Measurements from ENCODE around the gene OBP2A. TPM values are rescaled to one million over a fixed set of nuclear protein-coding genes. Genes with fewer than 3 reads are reported as not detected.

OBP2A gene
- total RNA-seq, 1 experiment from 2014 or later = not detected

- H3K4me1 ChIP-seq = no peaks in the 10 kb centered on the region
- BruUV-seq (replicated peaks) = no TSS peak
- no peak for DNase-seq
- ChIA-PET CTCF (no interaction called here), POLR2A (no interaction called here)
- intact Hi-C loops (cut with micrococcal nuclease; ENCODE audit: unreplicated experiment) = no loop called here
- H3K4me3 ChIP-seq (ENCODE audit: low read depth, low read length) = no peak overlapping the region
- H3K9me3 ChIP-seq = peaks cover 6% of the 10 kb centered on the region; the same call in 1 of the 2 replicates
- H3K36me3 ChIP-seq (ENCODE audit: control insufficient read depth, insufficient read depth, low read length) = peaks cover 3% of the 10 kb centered on the region; the same call in 1 of the 2 replicates
- Mint-ChIP-seq H3K9me3 (ENCODE audit: unreplicated experiment) (no peaks in the 10 kb centered on the region), H3K36me3 (ENCODE audit: insufficient read depth, unreplicated experiment) (peaks cover 11% of the 10 kb centered on the region), H3K27ac (ENCODE audit: unreplicated experiment) (no peak overlapping the region), H3K27me3 (ENCODE audit: insufficient read depth, unreplicated experiment) (peaks cover 6% of the 10 kb centered on the region), H3K4me1 (ENCODE audit: low read depth, unreplicated experiment) (no peaks in the 10 kb centered on the region), H3K4me3 (ENCODE audit: unreplicated experiment) (no peak overlapping the region)
- H3K27me3 ChIP-seq (replicated peaks; ENCODE audit: control insufficient read depth, insufficient read depth, low read length) = no peaks in the 10 kb centered on the region
- no peak for TF ChIP-seq CTCF (IDR thresholded peaks at IDR 0.05; ENCODE audit: insufficient read depth in 1 of 2, low read depth in 1 of 2, low read length in 1 of 2, severe bottlenecking in 1 of 2, unreplicated experiment in 1 of 2)
Measured at GRCh38 chr9:135509458-135509857, 36.5 kb upstream of the OBP2A start.

GRCh38 chr9:135512241-135512603 lies 33.7 kb upstream of the OBP2A start:
- no peak overlapping the region for H3K4me3 ChIP-seq (ENCODE audit: low read depth, low read length)
- POLR2A ChIA-PET = no interaction called here
- no TSS peak for BruUV-seq (replicated peaks)
- peak in 1 of 2 experiments; percentile 7 for DNase-seq
- Mint-ChIP-seq H3K36me3 (ENCODE audit: insufficient read depth, unreplicated experiment) (no peaks in the 10 kb centered on the region), H3K4me3 (ENCODE audit: unreplicated experiment) (no peak overlapping the region), H3K4me1 (ENCODE audit: low read depth, unreplicated experiment) (no peaks in the 10 kb centered on the region), H3K27ac (ENCODE audit: unreplicated experiment) (no peak overlapping the region), H3K27me3 (ENCODE audit: insufficient read depth, unreplicated experiment) (peaks cover 6% of the 10 kb centered on the region), H3K9me3 (ENCODE audit: unreplicated experiment) (no peaks in the 10 kb centered on the region)
- H3K36me3 ChIP-seq (ENCODE audit: control insufficient read depth, insufficient read depth, low read length) = no peaks in the 10 kb centered on the region
- H3K27me3 ChIP-seq (replicated peaks; ENCODE audit: control insufficient read depth, insufficient read depth, low read length) = no peaks in the 10 kb centered on the region
- TF ChIP-seq CTCF (IDR thresholded peaks at IDR 0.05; ENCODE audit: insufficient read depth in 1 of 2, low read depth in 1 of 2, low read length in 1 of 2, severe bottlenecking in 1 of 2, unreplicated experiment in 1 of 2) = no peak
- no peaks in the 10 kb centered on the region for H3K4me1 ChIP-seq
- intact Hi-C loops (cut with micrococcal nuclease; ENCODE audit: unreplicated experiment) = no loop called here
- CTCF ChIA-PET = interaction anchor here (0.7 kb wide), 1 partner anchor 237 kb away, joined by 5 read pairs; no protein-coding TSS in a partner anchor
- H3K9me3 ChIP-seq = peaks cover 6% of the 10 kb centered on the region; the same call in 1 of the 2 replicates

- Histone ChIP-seq H3K4me3 (ENCODE audit: low read depth, low read length) (no peak overlapping the region), H3K36me3 (ENCODE audit: control insufficient read depth, insufficient read depth, low read length) (no peaks in the 10 kb centered on the region), H3K27me3 (replicated peaks; ENCODE audit: control insufficient read depth, insufficient read depth, low read length) (no peaks in the 10 kb centered on the region), H3K4me1 (no peaks in the 10 kb centered on the region), H3K9me3 (peaks cover 6% of the 10 kb centered on the region; the same call in 1 of the 2 replicates)
- Mint-ChIP-seq H3K4me1 (ENCODE audit: low read depth, unreplicated experiment) (no peaks in the 10 kb centered on the region), H3K27me3 (ENCODE audit: insufficient read depth, unreplicated experiment) (peaks cover 9% of the 10 kb centered on the region), H3K27ac (ENCODE audit: unreplicated experiment) (no peak overlapping the region), H3K36me3 (ENCODE audit: insufficient read depth, unreplicated experiment) (no peaks in the 10 kb centered on the region), H3K9me3 (ENCODE audit: unreplicated experiment) (no peaks in the 10 kb centered on the region), H3K4me3 (ENCODE audit: unreplicated experiment) (no peak overlapping the region)
- DNase-seq = no peak
- TF ChIP-seq CTCF (IDR thresholded peaks at IDR 0.05; ENCODE audit: insufficient read depth in 1 of 2, low read depth in 1 of 2, low read length in 1 of 2, severe bottlenecking in 1 of 2, unreplicated experiment in 1 of 2) = no peak
- POLR2A ChIA-PET = no interaction called here
- CTCF ChIA-PET = interaction anchor here (0.5 kb wide), 1 partner anchor 13 kb away, joined by 3 read pairs; a partner anchor contains a TSS
- BruUV-seq (replicated peaks) = no TSS peak
- intact Hi-C loops (cut with micrococcal nuclease; ENCODE audit: unreplicated experiment) = no loop called here
Measured at GRCh38 chr9:135512904-135513303, 33.0 kb upstream of the OBP2A start.
